GM21786 (cell line): ENCODE data around the gene TMEM198.

ENCODE experiments used
- ATAC-seq: cut with Tn5 transposase; IDR thresholded peaks from one replicate; pipeline ENCODE4 v1.9.1; 2021; ENCODE audit not compliant: unreplicated experiment

Gene TMEM198

GRCh38 chr2:219560893-219561178, 17.0 kb downstream of the TMEM198 start:
- no peak for ATAC-seq

DNA sequence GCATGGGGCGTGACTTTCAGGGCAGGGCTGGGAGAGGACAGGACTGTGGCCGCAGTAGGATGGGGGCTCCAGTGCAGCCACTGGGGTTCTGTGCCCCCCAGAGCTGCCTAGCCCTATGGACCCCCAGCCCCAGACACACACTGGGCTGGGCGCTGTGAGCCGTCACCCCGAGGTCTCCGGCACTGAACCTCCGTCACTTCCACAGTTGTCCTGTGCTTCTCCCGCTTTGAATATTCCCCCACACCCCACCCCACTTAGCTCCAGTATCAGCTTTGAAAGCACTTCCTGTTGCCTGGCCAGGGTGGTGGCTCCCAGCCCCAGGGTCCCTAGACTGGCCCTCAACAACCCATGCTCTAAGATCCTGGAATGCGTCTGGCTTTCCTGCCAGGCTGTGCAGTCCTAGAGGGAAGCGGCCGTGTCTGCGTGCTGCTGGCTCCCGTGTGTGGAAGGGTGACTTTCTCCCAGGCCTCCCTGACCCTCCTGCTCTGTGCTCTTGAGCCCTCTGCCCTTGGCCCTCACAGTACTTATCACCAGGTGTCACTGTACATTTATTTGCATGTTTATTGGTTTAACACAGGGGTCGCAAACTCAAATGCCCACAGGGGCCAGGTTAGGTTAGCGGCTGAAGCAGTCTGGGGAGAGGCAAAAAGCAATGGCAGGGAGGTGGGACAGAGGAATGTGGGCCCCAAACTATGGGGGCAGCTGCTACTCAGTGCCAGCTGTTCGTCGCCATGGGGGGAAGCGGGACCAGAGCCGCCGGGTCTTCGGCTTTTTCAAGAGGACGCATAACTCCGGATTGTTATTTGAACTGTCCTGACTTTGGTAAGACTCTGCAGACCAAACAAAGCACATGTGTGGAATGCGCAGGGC, 17.6 kb downstream of the TMEM198 start:
- ATAC-seq, result no peak

DNA sequence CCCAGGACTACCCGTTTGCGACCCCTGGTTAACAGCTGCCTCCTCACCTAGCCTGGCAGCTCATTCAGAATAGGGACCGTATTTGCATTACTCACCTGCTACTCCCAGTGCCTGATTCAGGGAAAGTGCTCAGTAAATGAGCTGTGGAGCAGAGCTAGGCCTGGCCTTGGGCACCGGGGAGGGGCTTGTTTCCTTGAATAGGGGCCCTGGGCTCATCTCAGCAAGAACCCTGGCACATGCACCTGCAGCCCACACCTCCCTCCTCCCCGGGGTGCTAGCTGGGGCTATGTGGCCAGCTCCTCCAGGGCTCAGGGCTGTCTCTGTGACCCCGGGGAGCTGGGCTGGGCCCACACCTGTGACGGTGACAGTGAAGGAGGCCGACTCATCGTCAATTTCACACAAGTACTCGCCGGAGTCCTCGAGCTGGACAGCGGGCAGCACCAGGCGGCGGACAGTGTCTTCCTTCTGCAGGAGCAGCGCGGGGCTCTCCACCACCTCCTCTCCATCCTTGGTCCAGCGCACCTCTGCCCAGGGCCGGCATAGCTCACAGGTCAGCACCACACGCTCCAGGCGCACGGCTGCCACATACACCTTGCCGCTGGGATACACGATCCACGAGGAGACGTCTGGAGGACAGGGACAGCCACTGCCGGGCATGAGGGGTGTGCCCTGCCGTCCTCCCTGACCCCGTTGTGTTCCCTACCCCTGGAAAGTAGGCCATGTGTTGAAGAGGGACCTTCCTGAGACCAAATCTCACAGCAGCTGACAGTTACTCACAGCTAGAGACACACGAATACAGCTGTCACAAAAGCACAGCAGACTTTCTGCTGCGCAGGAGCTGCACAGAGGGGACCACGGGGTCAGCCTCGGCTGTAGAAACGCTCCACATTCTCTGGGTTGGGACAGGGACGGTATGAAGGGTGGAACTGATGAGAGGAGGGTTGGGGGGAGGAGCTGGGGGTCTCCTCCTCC, 18.5 kb downstream of the TMEM198 start:
- no peak for ATAC-seq

DNA sequence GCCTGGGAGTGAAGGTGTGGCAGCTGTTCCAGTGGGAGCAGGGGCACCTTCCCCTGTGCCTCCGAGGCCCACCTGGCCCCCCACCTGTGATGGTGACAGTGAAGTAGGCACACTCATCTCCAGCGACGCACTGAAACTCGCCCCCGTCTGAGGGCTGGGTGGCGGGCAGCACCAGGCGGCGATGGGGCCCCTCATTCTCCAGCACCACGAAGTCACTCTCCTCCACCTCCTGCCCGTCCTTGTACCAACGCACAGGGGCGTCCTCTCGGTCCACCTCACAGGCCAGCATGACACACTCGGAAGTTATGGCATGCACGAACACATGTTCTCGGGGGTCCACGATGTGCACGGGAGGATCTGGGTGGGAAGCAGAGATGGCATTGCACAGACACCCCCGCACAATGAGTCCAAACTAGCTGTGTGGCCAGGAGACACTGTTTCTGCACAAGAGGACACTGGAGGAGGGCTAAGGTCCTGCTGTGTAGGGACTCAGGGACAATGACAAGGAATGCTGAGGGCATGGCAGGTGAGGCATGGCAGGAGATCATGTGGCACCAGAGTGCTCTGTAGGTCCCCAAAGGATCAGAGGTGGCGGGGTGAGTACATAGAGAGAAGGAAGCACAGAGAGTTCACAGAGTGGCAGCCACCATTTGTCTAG, 19.6 kb downstream of the TMEM198 start:
- no peak for ATAC-seq

DNA sequence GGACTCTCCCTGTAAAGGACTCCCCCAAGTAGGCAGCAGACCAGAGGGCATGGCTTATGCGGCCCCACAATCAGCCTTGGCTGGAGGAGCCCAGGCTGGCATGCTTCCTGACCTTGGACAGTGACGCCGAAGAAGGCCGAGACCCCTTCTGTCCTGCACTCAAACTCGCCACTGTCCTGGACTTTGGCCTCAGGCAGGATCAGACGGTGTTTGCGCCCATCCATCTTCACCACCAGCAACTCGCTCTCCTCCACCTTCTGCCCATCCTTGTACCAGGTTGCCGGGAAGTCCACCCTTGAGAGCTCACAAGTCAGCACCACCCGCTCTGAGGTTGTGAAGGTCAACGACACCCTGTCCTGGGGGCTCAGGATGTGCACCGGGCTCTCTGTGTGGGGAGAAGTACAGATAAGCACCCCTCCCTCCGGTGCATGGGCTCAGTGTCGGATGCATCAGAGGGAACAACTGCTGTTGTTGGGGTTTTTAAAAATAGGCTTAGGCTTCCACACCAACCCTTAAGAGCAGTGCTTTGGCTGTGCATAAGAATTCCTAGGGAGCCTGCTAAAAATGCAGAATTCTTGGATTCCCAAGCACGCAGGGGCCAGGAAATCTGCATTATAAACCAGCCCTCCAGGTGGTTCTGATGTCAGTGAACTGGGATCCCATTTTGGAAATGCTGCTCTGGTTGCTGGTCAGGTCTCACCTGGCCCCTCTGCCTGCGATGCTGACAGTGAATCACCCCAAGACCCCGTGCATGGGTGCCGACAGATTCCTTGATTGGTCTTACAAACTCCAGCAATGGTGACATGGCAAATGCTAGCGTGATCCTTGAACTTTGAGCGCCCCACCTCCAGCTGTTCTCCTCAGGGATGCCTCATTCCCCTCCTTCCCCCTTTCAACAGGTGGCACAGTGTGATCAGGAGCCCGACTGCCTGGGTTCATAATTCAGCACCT, 21.6 kb downstream of the TMEM198 start:
- ATAC-seq, result no peak

DNA sequence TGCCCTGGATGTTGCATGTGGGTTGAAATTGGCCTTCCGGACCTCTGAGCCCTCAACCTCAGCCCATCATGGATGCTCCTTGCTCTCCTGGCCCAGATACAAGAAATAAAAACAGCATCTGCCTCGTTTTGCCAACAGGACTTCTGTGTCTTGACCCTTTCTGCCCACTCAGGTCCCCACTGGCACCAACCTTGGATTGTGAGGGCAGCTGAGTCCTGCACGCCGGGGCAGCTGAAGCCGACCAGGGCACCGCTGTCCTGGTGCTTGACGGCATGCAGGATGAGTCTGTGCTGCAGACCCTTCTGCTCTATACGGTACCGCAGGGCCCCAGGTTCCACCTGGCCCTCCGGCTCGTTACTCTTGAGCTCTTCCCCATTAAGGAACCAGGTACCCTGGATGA, 22.8 kb downstream of the TMEM198 start:
- ATAC-seq, result no peak

DNA sequence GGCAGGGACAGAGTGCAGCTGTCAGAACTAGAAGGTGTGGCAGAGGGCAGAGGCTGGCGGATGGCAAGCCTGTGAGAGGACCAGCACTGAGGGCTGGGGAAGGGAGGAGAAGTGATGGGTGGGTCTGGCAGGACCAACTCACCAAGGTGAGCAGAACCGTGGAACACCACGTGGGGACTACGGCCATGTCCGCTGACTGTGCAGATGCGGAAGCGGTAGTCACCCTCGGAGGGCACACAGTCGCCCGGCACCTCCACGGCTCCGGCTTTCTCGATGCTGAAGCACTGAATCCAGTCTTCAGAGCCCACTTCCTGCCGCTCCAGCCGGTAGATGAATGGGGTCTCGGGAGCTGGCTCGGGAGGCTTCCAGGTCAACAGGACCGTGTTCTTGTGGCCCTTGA, 23.3 kb downstream of the TMEM198 start:
- ATAC-seq, result no peak

DNA sequence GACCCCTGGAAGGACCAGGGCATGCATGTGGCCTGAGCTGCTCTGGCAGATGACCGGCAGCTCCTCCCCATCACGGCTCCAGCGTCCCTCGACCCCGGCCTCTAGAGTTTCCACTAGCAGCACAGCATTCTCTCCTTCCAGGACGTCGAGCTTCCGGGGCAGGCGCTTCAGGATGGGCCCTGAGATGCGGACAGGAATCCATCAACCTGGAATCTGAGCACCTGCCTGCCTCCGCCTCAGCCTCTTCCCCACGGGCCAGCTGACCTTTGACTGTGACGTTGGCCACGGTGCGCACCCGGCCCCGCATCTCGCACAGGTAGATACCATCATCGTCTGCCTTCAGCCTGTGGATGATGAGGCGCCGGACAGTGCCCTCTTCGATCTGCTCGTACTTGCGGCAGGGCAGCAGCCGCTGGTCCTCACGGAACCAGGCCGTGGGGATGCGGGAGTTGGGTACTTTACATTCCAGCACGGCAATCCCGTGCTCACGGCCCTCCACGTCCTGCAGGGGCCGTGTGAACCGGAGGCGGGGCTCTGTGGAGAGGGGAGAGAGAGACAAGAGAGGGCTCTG, 24.0 kb downstream of the TMEM198 start:
- ATAC-seq, result no peak

DNA sequence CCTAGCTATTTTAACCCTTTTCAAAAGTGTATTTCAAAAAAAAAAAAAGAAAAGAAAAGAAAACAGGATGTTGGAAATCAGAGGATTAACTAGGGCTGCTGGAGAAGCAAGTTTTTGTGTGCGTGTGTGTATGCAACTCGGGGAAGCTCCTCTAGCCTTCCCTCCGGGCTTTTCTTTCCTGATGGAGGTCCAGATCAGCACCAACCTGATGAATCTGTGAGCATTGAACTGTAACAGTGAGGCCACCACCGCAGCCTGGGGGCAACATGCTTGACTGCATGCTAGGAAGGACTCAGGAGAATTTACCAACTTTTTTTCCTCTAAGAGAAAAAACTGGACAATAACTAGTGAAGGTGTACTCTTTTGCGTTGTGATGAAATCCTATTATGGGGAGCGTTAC, 25.2 kb downstream of the TMEM198 start:
- no peak for ATAC-seq

DNA sequence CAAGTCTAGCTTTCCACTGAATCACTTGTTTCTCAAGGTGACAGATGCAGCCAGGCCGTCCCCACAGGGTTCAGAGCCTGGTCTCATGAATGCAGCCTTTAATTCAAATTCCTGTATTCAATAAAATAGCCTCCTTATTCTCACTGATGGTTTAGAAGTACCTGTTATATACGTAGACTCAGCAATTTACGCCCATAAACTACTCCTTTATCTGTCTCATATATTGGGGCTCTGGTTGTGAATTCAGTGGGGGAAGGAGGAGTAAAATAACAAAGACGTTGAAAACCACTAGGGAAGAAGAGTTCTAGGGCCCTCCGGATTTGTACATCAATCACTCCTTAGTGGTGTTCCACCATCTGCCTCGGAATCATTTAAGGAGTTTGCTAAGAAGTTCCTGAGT, 25.8 kb downstream of the TMEM198 start:
- no peak for ATAC-seq

DNA sequence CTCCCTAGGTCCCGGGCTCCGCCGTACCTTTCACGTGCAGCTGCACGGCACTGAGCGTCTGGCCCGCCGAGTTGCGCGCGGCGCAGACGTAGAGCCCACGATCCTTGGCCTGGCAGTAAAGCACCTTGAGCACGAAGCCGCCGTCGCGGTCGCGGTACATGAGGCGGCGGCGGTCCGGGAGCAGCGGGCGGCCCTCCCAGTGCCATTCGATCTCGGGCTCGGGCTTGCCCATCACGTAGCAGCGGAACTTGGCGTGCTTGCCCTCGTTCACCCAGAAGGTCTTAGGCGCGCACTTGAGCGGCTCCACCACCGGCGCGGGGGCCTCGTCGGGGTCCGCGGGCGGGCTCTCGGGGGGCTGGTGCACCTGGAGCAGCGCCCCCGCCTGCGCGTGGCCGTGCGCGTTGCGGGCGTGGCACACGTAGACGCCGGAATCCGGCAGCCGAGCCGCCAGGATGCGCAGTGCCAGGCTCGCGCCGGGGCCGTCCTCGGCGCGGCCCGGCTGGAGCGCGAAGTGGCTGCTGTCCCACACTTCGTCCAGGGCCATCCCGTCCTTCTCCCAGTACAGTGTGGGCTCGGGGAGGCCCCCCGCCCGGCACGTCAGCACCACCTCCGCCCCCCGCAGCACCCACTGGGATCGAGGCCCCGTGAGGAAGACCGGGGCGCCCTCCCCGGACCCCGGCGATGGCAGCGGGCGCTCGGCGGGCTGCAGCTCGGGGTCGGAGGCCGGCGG, 26.5 kb downstream of the TMEM198 start:
- no peak for ATAC-seq

DNA sequence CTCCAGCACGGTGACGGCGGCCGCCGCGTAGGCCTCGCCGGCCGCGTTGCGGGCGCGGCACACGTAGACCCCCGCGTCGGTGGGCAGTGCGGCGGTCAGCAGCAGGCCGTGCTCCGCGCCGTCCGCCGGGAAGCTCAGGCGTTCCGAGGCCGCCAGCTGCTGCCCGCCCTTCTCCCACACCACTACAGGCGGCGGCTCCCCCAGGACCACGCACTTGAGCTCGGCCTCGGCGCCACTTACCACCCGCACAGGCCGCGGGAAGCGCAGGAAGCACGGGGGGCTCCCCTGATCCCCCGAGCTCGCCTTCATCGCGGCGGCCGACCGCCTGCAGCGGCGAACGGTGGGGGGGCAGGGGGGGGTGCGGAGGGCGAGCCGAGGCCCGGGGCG, 27.1 kb downstream of the TMEM198 start:
- no peak for ATAC-seq

GRCh38 chr2:219571311-219572236, 27.7 kb downstream of the TMEM198 start, which contains the start of gene OBSL1:
Gene OBSL1 (minus strand): TSS chr2:219571539. CDS start chr2:219571232, 307 bp downstream.
- no peak for ATAC-seq

DNA sequence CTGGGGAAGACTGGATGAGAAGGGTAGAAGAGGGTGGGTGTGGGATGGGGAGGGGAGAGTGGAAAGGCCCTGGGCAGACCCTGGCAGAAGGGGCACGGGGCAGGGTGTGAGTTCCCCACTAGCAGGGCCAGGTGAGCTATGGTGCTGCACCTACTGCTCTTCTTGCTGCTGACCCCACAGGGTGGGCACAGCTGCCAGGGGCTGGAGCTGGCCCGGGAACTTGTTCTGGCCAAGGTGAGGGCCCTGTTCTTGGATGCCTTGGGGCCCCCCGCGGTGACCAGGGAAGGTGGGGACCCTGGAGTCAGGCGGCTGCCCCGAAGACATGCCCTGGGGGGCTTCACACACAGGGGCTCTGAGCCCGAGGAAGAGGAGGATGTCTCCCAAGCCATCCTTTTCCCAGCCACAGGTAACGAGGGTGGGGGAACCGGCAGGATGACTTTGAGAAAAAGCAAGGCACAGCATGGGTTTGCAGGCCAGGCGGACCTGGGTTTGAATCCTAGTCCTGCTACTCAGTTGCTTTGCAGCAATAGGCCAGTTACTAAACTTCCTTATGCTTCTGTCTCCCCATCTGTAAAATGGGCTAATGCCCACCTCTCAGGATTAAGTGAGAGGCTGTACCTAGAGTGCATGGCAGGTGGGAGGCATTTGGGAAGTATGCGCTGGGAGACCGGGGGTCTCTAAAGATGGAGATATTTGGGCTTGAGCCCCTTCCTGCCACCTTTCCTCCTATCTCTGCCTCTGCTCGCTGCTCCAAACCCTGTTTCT, 28.6 kb downstream of the TMEM198 start, which contains the start of gene INHA:
TSS of gene INHA (plus strand) at position 74 of the 765 bp plus-strand sequence. CDS start at position 139, 65 bp downstream.
- no peak for ATAC-seq

DNA sequence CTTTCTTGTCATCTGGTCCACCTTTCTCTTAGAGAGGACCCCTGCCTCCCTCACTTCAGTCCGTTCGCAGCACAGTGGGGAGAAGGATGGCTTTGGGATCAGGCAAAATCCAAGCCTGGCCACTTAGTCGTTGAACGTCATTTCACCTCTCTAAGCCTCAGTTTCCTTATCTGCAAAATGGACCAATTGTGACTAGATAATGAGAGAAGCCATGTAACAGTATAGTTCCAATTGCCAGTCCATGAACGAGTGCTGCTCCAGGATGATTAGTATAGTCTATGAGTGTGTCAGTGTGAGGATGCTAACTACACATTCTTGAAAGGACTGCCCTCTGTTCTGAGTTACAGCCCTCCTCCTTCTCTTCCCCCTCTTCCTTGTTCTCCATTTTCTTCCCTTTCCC, 29.3 kb downstream of the TMEM198 start:
- no peak for ATAC-seq

- ATAC-seq, result no peak
Measured at GRCh38 chr2:219574484-219575311, 30.9 kb downstream of the TMEM198 start.
